Calu3 (cell line): ENCODE data around the gene UIMC1. TPM values are rescaled to one million over a fixed set of nuclear protein-coding genes. Genes with fewer than 3 reads are reported as not detected.

Source experiments
- BruUV-seq: library from RNA; stranded (reverse); fragments of 400-500 nt; replicated peaks from 2 replicates; lab custom pipeline; 2021; lab: Mats Ljungman, UMichigan
- CTCF ChIA-PET: fragments of 300-600 bp; sonication (Branson Sonifier 250); formaldehyde crosslinking; loops from one replicate; lab custom pipeline; 2022; ENCODE audit warnings: antibody characterized with exemption; lab: Charles Lee
- DNase-seq: peaks from one replicate; pipeline ENCODE4 v3.0.0; 2022
- H3K27ac Mint-ChIP-seq: one replicate; pipeline ENCODE4 v1.8.0; 2022; ENCODE audit warnings: mixed read lengths; ENCODE audit not compliant: unreplicated experiment
- H3K27me3 Mint-ChIP-seq: one replicate; pipeline ENCODE4 v1.8.0; 2022; ENCODE audit warnings: mixed read lengths; ENCODE audit not compliant: unreplicated experiment
- H3K36me3 Mint-ChIP-seq: one replicate; pipeline ENCODE4 v1.8.0; 2022; ENCODE audit warnings: mild to moderate bottlenecking, moderate library complexity, mixed read lengths; ENCODE audit not compliant: insufficient read depth, unreplicated experiment
- H3K4me1 Mint-ChIP-seq: one replicate; pipeline ENCODE4 v1.8.0; 2022; ENCODE audit warnings: mild to moderate bottlenecking, low read depth, mixed read lengths; ENCODE audit not compliant: unreplicated experiment
- H3K4me3 Mint-ChIP-seq: one replicate; pipeline ENCODE4 v1.8.0; 2022; ENCODE audit warnings: mild to moderate bottlenecking, low read depth, moderate library complexity, mixed read lengths; ENCODE audit not compliant: unreplicated experiment
- H3K9me3 Mint-ChIP-seq: one replicate; pipeline ENCODE4 v1.8.0; 2022; ENCODE audit warnings: low read depth, mixed read lengths; ENCODE audit not compliant: unreplicated experiment
- CTCF ChIP-seq: fragments of 200-600 bp; IDR thresholded peaks from one replicate; pipeline ENCODE4 v1.8.0; 2022; ENCODE audit warnings: antibody characterized with exemption; ENCODE audit not compliant: unreplicated experiment
- intact Hi-C: fragments of 100-400 bp; cut with micrococcal nuclease; formaldehyde crosslinking; loops from one replicate; pipeline ENCODE4 v1.10.0; 2022; ENCODE audit not compliant: unreplicated experiment
- total RNA-seq: library from RNA; stranded (reverse); gene quantifications from 2 replicates; pipeline ENCODE4 v1.2.3, GENCODE V29; 2022

Gene UIMC1
- total RNA-seq, 1 experiment from 2014 or later: 51.3 TPM

GRCh38 chr5:177044641-177045040 lies 38.1 kb upstream of the UIMC1 start:
- H3K36me3 Mint-ChIP-seq: peaks cover 20% of the 10 kb centered on the region

GRCh38 chr5:177043958-177044357 lies 37.4 kb upstream of the UIMC1 start:
- no peaks in the 10 kb centered on the region for H3K4me1 Mint-ChIP-seq
- intact Hi-C loops: no loop called here
- no peak overlapping the region for H3K4me3 Mint-ChIP-seq
- H3K9me3 Mint-ChIP-seq: no peaks in the 10 kb centered on the region
- BruUV-seq: no TSS peak
- no peaks in the 10 kb centered on the region for H3K27me3 Mint-ChIP-seq
- TF ChIP-seq CTCF: no peak
- no peak overlapping the region for H3K27ac Mint-ChIP-seq
- H3K36me3 Mint-ChIP-seq: peaks cover 17% of the 10 kb centered on the region
- CTCF ChIA-PET: interaction anchor here (0.7 to 1.2 kb wide), 2 partner anchors 28 to 237 kb away, joined by 3 to 4 read pairs; no protein-coding TSS in a partner anchor
- DNase-seq: no peak

More at GRCh38 chr5:177044641-177045040, 38.1 kb upstream of the UIMC1 start:
- H3K9me3 Mint-ChIP-seq: no peaks in the 10 kb centered on the region
- no peak for TF ChIP-seq CTCF
- H3K4me1 Mint-ChIP-seq: no peaks in the 10 kb centered on the region
- no TSS peak for BruUV-seq
- no peak overlapping the region for H3K27ac Mint-ChIP-seq
- H3K27me3 Mint-ChIP-seq: no peaks in the 10 kb centered on the region
- no peak overlapping the region for H3K4me3 Mint-ChIP-seq
- intact Hi-C loops: no loop called here
- CTCF ChIA-PET: interaction anchor here (1.2 to 1.5 kb wide), 2 partner anchors 27 to 42 kb away, joined by 3 read pairs; partner anchors contain the start of gene FGFR4
- no peak for DNase-seq

GRCh38 chr5:177043114-177043513 lies 36.5 kb upstream of the UIMC1 start:
- DNase-seq: no peak
- CTCF ChIA-PET: interaction anchor here (0.7 kb wide), 1 partner anchor 237 kb away, joined by 4 read pairs; no protein-coding TSS in a partner anchor
- H3K27ac Mint-ChIP-seq: no peak overlapping the region
- peaks cover 13% of the 10 kb centered on the region for H3K36me3 Mint-ChIP-seq
- intact Hi-C loops: no loop called here
- H3K4me3 Mint-ChIP-seq: no peak overlapping the region
- no peak for TF ChIP-seq CTCF
- no TSS peak for BruUV-seq
- no peaks in the 10 kb centered on the region for H3K27me3 Mint-ChIP-seq
- H3K4me1 Mint-ChIP-seq: no peaks in the 10 kb centered on the region
- H3K9me3 Mint-ChIP-seq: no peaks in the 10 kb centered on the region

GRCh38 chr5:177041936-177042335 lies 35.4 kb upstream of the UIMC1 start:
- DNase-seq: no peak
- Mint-ChIP-seq H3K27ac (no peak overlapping the region), H3K4me3 (no peak overlapping the region), H3K27me3 (no peaks in the 10 kb centered on the region), H3K4me1 (no peaks in the 10 kb centered on the region), H3K36me3 (peaks cover 8% of the 10 kb centered on the region), H3K9me3 (no peaks in the 10 kb centered on the region)
- CTCF ChIA-PET: no interaction called here
- TF ChIP-seq CTCF: no peak
- BruUV-seq: no TSS peak
- intact Hi-C loops: no loop called here
